ENCODE data around the gene IL18R1. TPM values are rescaled to one million over a fixed set of nuclear protein-coding genes. Genes with fewer than 3 reads are reported as not detected.

The IL18R1 gene
- total RNA-seq, 1 donor from 2014 or later: 3.7 TPM

- DNase-seq (ENCODE audit: low read depth, low spot score): no peak
Measured at GRCh38 chr2:102387763-102388546, 32.4 kb downstream of the IL18R1 start.

GRCh38 chr2:102391565-102391964 is 36.0 kb downstream of the IL18R1 start:
- no peak for DNase-seq (ENCODE audit: low read depth, low spot score)

GRCh38 chr2:102392096-102392495 is 36.5 kb downstream of the IL18R1 start:
- DNase-seq (ENCODE audit: low read depth, low spot score): no peak

- no peak for DNase-seq (ENCODE audit: low read depth, low spot score)
Measured at GRCh38 chr2:102392942-102393341, 37.3 kb downstream of the IL18R1 start.

- no peak for DNase-seq (ENCODE audit: low read depth, low spot score)
Measured at GRCh38 chr2:102396012-102396411, 40.4 kb downstream of the IL18R1 start.

- DNase-seq (ENCODE audit: low read depth, low spot score): no peak
Measured at GRCh38 chr2:102397209-102397608, 41.6 kb downstream of the IL18R1 start.

GRCh38 chr2:102399499-102400141 is 44.0 kb downstream of the IL18R1 start:
- DNase-seq (ENCODE audit: low read depth, low spot score): no peak

- no peak for DNase-seq (ENCODE audit: low read depth, low spot score)
Measured at GRCh38 chr2:102401456-102401855, 45.9 kb downstream of the IL18R1 start.

- DNase-seq (ENCODE audit: low read depth, low spot score): no peak
Measured at GRCh38 chr2:102401865-102402264, 46.3 kb downstream of the IL18R1 start.

- DNase-seq (ENCODE audit: low read depth, low spot score): no peak
Measured at GRCh38 chr2:102410952-102411351, 55.4 kb downstream of the IL18R1 start.

GRCh38 chr2:102412199-102412598 is 56.6 kb downstream of the IL18R1 start:
- DNase-seq (ENCODE audit: low read depth, low spot score): no peak

- no peak for DNase-seq (ENCODE audit: low read depth, low spot score)
Measured at GRCh38 chr2:102417946-102418345, 62.4 kb downstream of the IL18R1 start.

GRCh38 chr2:102418421-102418961 is 62.9 kb downstream of the IL18R1 start:
- no peak for DNase-seq (ENCODE audit: low read depth, low spot score)

- DNase-seq (ENCODE audit: low read depth, low spot score): no peak
Measured at GRCh38 chr2:102420290-102420689, 64.7 kb downstream of the IL18R1 start.

- no peak for DNase-seq (ENCODE audit: low read depth, low spot score)
Measured at GRCh38 chr2:102421890-102422759, 66.5 kb downstream of the IL18R1 start.

- no peak for DNase-seq (ENCODE audit: low read depth, low spot score)
Measured at GRCh38 chr2:102422910-102423309, 67.3 kb downstream of the IL18R1 start, which contains the start of gene IL18RAP. IL18RAP (plus strand) TSS chr2:102423160; CDS start chr2:102423278, 118 bp downstream.

GRCh38 chr2:102423368-102423767 is 67.8 kb downstream of the IL18R1 start:
- DNase-seq (ENCODE audit: low read depth, low spot score): no peak

- DNase-seq (ENCODE audit: low read depth, low spot score): no peak
Measured at GRCh38 chr2:102424754-102425153, 69.2 kb downstream of the IL18R1 start.

GRCh38 chr2:102425441-102426132 is 70.0 kb downstream of the IL18R1 start:
- DNase-seq (ENCODE audit: low read depth, low spot score): no peak

GRCh38 chr2:102427249-102427648 is 71.7 kb downstream of the IL18R1 start:
- no peak for DNase-seq (ENCODE audit: low read depth, low spot score)

- DNase-seq (ENCODE audit: low read depth, low spot score): no peak
Measured at GRCh38 chr2:102428573-102428972, 73.0 kb downstream of the IL18R1 start.
